ENCODE results near the gene LIMK1. TPM values are rescaled to one million over a fixed set of nuclear protein-coding genes. Genes with fewer than 3 reads are reported as not detected.

The LIMK1 gene
- total RNA-seq, 2 donors from 2014 or later: 19.7 to 19.9 TPM

GRCh38 chr7:74074770-74075169, 8.8 kb upstream of the LIMK1 start:
- DNase-seq (ENCODE audit: low spot score): no peak
- no peaks in the 10 kb centered on the region for H3K9me3 ChIP-seq
- H3K4me1 ChIP-seq (ENCODE audit: control insufficient read depth in 1 of 2, low read depth in 2 of 2): peaks cover 0 to 5% of the 10 kb centered on the region in 2 donors
- ATAC-seq (ENCODE audit: insufficient number of reproducible peaks, low FRiP score, low read depth): no peak
- H3K27ac ChIP-seq: no peak overlapping the region
- H3K27me3 ChIP-seq (replicated peaks; ENCODE audit: insufficient read depth): no peaks in the 10 kb centered on the region
- H3K4me3 ChIP-seq: no peak overlapping the region
- H3K36me3 ChIP-seq: no peaks in the 10 kb centered on the region
- TF ChIP-seq, protein P1, sequence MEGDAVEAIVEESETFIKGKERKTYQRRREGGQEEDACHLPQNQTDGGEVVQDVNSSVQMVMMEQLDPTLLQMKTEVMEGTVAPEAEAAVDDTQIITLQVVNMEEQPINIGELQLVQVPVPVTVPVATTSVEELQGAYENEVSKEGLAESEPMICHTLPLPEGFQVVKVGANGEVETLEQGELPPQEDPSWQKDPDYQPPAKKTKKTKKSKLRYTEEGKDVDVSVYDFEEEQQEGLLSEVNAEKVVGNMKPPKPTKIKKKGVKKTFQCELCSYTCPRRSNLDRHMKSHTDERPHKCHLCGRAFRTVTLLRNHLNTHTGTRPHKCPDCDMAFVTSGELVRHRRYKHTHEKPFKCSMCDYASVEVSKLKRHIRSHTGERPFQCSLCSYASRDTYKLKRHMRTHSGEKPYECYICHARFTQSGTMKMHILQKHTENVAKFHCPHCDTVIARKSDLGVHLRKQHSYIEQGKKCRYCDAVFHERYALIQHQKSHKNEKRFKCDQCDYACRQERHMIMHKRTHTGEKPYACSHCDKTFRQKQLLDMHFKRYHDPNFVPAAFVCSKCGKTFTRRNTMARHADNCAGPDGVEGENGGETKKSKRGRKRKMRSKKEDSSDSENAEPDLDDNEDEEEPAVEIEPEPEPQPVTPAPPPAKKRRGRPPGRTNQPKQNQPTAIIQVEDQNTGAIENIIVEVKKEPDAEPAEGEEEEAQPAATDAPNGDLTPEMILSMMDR (IDR thresholded peaks at IDR 0.05): no peak

- peak overlapping the region in 1 of 2 donors; percentile 19 for H3K27ac ChIP-seq
- no peaks in the 10 kb centered on the region for H3K27me3 ChIP-seq (replicated peaks; ENCODE audit: insufficient read depth)
- DNase-seq (ENCODE audit: low spot score) (no peak), ATAC-seq (ENCODE audit: insufficient number of reproducible peaks, low FRiP score, low read depth) (no peak)
- H3K4me3 ChIP-seq: no peak overlapping the region
- H3K36me3 ChIP-seq: no peaks in the 10 kb centered on the region
- peaks cover 4 to 13% of the 10 kb centered on the region in 2 donors for H3K4me1 ChIP-seq (ENCODE audit: control insufficient read depth in 1 of 2, low read depth in 2 of 2)
- H3K9me3 ChIP-seq: no peaks in the 10 kb centered on the region
- TF ChIP-seq, protein P1 (IDR thresholded peaks at IDR 0.05): no peak
Measured at GRCh38 chr7:74078461-74078860, 5.1 kb upstream of the LIMK1 start.

DNA sequence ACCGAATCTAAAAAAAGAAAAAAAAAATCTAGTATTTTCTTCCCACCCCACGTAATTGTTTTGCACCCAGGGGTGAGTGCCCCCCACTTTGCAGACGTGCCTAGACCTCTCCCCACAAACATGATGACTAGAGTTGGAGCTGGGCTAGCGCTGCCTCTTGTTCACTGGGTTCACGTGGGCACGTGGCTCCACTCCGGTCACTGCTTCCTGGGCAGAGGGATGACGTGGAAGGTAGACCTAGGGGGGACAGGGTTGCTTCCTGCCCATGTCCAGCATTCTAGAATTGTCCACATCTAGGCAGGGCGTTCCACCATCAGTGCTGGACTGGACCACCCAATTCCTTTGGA, 861 bp upstream of the LIMK1 start:
- H3K36me3 ChIP-seq: no peaks in the 10 kb centered on the region
- no peaks in the 10 kb centered on the region for H3K27me3 ChIP-seq (replicated peaks; ENCODE audit: insufficient read depth)
- no peak overlapping the region for H3K4me3 ChIP-seq
- TF ChIP-seq, protein P1 (IDR thresholded peaks at IDR 0.05): no peak
- no peak for ATAC-seq (ENCODE audit: insufficient number of reproducible peaks, low FRiP score, low read depth)
- peaks cover 12 to 29% of the 10 kb centered on the region in 2 donors for H3K4me1 ChIP-seq (ENCODE audit: control insufficient read depth in 1 of 2, low read depth in 2 of 2)
- no peaks in the 10 kb centered on the region for H3K9me3 ChIP-seq
- no peak for DNase-seq (ENCODE audit: low spot score)
- H3K27ac ChIP-seq: no peak overlapping the region

DNA sequence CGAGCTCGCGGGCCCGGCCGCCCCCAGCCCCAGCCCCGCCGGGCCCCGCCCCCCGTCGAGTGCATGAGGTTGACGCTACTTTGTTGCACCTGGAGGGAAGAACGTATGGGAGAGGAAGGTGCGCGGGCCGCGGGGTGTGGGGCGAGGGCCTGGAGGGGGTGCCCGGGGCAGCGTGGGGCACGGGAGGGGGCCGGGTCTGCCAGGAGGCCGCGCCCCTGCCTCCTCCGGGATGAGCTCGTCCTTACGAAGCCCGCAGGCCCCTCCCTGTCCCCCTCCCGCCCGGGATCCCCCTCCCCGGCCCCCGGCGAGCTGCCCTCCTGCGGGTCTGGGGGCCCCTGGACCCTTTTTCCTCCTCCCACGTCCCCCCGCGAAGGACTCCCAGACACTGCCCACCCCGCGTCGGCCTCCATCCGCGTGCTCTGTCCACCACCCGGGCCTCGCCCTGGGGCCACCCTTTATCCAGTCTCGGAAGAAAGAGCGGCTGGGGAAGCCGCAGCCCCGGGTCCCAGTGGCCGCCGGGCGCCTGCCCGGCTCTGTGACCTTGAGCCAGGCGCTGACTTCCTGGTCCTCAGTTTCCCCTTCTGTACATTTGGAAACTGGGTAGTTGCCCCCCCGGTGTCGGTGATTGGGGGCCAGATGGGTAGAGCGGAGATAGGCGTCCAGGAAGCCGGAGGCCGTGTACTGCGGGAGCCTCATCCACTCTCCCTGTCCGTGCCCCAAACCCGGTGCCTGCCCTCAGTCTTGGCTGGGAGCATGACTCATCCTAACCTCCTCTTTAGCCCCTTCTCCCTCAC, 521 bp downstream of the LIMK1 start:
- Histone ChIP-seq H3K36me3 (no peaks in the 10 kb centered on the region), H3K27ac (no peak overlapping the region), H3K9me3 (no peaks in the 10 kb centered on the region), H3K4me1 (ENCODE audit: control insufficient read depth in 1 of 2, low read depth in 2 of 2) (peaks cover 12 to 29% of the 10 kb centered on the region in 2 donors), H3K4me3 (peak overlapping the region; percentile 82), H3K27me3 (replicated peaks; ENCODE audit: insufficient read depth) (no peaks in the 10 kb centered on the region)
- ATAC-seq (ENCODE audit: insufficient number of reproducible peaks, low FRiP score, low read depth): no peak
- no peak for DNase-seq (ENCODE audit: low spot score)
- TF ChIP-seq, protein P1 (IDR thresholded peaks at IDR 0.05): no peak

DNA sequence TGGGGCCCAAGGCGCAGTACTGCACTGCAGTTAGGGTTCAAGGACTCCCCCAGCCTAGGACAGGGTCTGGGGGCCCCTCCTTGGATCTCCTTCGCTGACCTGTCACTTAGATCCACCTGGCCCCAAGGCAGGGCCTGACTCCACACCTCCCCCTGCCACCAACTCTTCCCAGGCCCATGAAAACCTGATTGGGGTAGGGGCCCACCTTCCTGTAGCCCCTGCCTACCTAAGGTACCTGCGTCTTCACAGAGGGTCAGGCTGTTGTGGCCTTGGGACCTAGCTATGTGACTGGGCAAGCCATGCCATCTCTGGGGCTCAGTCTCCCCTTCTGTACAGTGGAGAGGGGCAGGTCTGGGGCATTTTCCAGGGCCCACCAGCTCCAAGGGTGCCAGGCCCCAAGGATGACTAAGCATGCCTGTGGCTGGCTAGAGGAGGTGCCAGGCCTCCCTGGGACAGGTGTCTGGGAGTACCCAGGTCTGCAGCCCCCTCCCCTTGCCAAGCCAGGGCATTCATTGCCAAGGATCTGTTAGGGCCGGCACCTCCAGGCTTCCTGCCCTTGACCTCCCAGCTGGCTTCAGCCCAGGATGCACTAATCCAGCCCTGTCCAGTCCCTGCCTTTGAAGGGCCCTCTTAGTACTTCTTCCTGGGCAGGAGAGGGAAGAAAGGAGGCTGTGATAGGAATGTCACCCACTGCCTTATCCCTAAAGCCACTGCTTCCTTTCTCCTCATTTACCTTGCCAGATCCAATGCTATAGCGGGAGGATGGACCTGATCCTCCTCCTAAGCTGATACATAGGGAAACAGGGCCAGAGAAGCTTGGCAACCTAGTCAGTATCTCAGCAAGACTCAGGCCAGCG, 1.3 kb downstream of the LIMK1 start:
- TF ChIP-seq, protein P1 (IDR thresholded peaks at IDR 0.05): no peak
- Histone ChIP-seq H3K36me3 (no peaks in the 10 kb centered on the region), H3K27ac (no peak overlapping the region), H3K9me3 (no peaks in the 10 kb centered on the region), H3K27me3 (replicated peaks; ENCODE audit: insufficient read depth) (no peaks in the 10 kb centered on the region), H3K4me1 (ENCODE audit: control insufficient read depth in 1 of 2, low read depth in 2 of 2) (peaks cover 12 to 22% of the 10 kb centered on the region in 2 donors), H3K4me3 (peak overlapping the region; percentile 82)
- DNase-seq (ENCODE audit: low spot score): no peak
- no peak for ATAC-seq (ENCODE audit: insufficient number of reproducible peaks, low FRiP score, low read depth)
